T follicular helper cell (primary cell): ENCODE measurements around the gene KATNB1.
"Not testable (repeated sequence)": the region's sequence is repeated elsewhere in the genome, so short reads cannot be mapped to it uniquely, and the experiment has no call there.

ENCODE experiments used
- DNase-seq: peaks from one replicate; pipeline ENCODE4 v3.0.0-alpha.2; 2020; ENCODE audit warnings: low read depth

Gene KATNB1

GRCh38 chr16:57771141-57771785 lies 35.7 kb downstream of the KATNB1 start:
- DNase-seq: no peak

GRCh38 chr16:57773019-57773418 lies 37.4 kb downstream of the KATNB1 start:
- no peak for DNase-seq

- no peak for DNase-seq
Observed at GRCh38 chr16:57773655-57774295, 38.2 kb downstream of the KATNB1 start.

- no peak for DNase-seq
Observed at GRCh38 chr16:57774705-57775285, 39.2 kb downstream of the KATNB1 start.

- DNase-seq: no peak
Observed at GRCh38 chr16:57775661-57776469, 40.3 kb downstream of the KATNB1 start.

GRCh38 chr16:57778658-57779057 lies 43.1 kb downstream of the KATNB1 start:
- no peak for DNase-seq

GRCh38 chr16:57779836-57780235 lies 44.3 kb downstream of the KATNB1 start:
- DNase-seq: not testable (repeated sequence)

GRCh38 chr16:57781349-57781740 lies 45.8 kb downstream of the KATNB1 start:
- no peak for DNase-seq

- DNase-seq: no peak
Observed at GRCh38 chr16:57781741-57782606, 46.4 kb downstream of the KATNB1 start.

- DNase-seq: not testable (repeated sequence)
Observed at GRCh38 chr16:57782607-57783055, 47.1 kb downstream of the KATNB1 start.

- no peak for DNase-seq
Observed at GRCh38 chr16:57783116-57783515, 47.5 kb downstream of the KATNB1 start.

- DNase-seq: no peak
Observed at GRCh38 chr16:57783883-57784282, 48.3 kb downstream of the KATNB1 start.

GRCh38 chr16:57784334-57784733 lies 48.8 kb downstream of the KATNB1 start:
- no peak for DNase-seq

GRCh38 chr16:57785385-57785784 lies 49.8 kb downstream of the KATNB1 start:
- DNase-seq: no peak

- no peak for DNase-seq
Observed at GRCh38 chr16:57785924-57786323, 50.4 kb downstream of the KATNB1 start.

GRCh38 chr16:57786632-57787518 lies 51.3 kb downstream of the KATNB1 start:
- no peak for DNase-seq

- DNase-seq: no peak
Observed at GRCh38 chr16:57787519-57787905, 51.9 kb downstream of the KATNB1 start.

- DNase-seq: no peak
Observed at GRCh38 chr16:57788252-57788841, 52.8 kb downstream of the KATNB1 start.

GRCh38 chr16:57788951-57789350 lies 53.4 kb downstream of the KATNB1 start:
- DNase-seq: no peak
